NCI-H1694 treated with DMSO at 0.1 percent for 48 hours (cell line): ENCODE data around the gene ELF2.
A peak's percentile ranks its signal among the peaks of the same experiment; 100 is the strongest.
"Not testable (repeated sequence)": the region's sequence is repeated elsewhere in the genome, so short reads cannot be mapped to it uniquely, and the experiment has no call there.

ENCODE experiments used
- DNase-seq: peaks from one replicate; lab custom pipeline; 2025; lab: John Stamatoyannopoulos, UW

ELF2 gene

DNA sequence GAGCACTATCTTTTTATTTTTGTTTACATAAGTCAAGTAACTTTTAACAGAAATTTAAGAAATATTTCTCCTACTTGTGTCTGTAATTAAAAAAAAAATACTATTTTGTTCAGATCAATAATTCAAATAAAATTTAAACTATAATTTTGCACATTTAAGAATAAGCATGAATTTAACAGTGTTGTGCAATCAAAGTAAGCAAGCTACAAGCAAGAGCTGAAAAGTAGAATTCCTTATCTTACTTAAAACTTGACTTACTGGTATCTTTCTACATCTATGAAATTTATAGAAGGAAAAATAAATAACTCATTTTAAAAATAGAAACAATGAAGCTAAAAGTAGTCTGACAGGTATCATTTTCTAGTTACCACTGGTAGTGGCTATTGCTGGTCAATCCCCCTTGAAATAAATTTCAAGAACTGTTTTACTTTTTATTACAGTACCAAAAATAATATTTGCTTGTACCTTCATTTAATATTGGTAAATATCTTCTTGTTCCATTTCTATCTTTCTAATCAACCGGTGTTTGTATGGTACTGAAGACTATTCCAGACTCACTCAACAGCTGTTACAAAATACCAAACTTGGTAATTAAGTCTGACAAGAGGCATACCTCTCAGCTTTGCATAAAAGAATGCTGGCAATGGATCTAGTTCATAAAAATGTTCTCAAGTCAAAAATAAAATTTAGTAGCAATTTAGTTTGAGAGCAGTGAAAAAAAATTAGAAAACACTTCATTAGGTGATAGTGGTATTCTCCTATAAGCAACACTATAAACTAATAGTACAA, 99.3 kb downstream of the ELF2 start:
- DNase-seq = no peak

DNA sequence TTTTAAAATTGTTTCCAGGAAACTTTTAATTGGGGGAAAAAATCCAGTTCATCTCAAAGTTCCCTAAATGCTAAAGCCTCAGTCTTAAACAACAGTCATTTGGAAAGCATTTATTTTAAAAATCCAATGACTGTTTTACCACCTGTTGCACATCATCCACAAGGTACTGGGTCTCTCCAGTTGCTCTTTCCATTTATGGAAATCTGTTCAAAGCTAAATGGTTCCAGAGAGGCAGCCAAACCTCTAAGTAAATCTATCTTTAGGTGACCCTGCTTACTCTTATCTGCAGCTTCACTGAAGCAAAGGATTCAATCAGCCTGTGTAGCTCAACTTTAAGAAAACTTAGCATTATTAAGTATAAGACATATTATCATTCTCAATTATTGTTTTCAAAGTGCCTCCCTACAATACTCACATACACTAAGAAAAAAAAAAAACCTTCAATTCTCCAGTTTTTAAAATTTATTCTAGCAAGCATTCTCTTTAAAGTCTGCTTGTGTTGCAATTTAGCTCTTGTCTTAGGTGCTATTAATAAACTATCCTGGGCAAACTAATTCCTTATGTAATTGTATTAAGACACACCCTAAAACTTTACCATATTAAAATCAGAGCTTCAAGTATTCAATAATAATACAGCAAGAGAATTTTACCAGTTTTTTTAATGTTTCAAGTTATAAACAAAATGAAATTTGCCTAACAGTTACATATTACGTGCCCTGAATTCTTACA, 100.8 kb downstream of the ELF2 start:
- no peak for DNase-seq

DNA sequence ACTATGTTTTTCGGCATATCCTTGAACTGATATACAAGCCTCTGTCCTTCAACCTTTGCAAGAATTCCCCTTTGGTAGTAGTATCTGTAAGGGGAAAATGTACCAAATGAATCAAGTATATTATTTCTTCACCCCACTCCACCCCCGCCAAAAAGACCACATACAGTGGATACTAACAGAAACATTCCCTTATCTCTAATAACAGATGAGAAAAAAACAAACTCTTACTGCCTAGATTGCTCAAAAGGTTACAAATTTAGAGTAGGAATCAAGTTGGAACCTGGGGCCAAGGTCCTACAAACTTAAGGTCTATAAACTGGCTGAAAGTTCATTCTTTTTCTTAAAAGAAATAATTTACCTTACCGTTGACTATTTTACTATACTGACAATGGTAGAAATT, 116.4 kb downstream of the ELF2 start:
- DNase-seq = no peak

DNA sequence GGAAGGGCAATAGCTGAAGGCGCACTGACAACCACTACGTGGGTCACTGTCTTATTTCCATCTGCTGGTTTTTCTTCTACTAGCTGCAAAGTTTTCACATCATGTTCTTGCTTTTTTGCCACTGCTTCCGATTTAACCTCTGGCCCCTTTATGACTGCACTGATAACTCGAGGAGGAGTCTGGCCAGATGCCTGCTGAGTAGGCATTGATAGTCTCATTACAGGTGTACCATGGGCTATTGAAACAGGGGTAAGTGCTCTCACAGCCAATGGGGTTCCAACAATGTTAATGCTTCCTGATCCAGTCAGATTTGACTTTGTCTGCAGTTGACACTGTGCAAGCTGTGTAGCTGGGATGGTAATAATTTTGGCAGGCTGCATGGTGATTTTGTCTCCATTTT, 118.0 kb downstream of the ELF2 start:
- not testable (repeated sequence) for DNase-seq

DNA sequence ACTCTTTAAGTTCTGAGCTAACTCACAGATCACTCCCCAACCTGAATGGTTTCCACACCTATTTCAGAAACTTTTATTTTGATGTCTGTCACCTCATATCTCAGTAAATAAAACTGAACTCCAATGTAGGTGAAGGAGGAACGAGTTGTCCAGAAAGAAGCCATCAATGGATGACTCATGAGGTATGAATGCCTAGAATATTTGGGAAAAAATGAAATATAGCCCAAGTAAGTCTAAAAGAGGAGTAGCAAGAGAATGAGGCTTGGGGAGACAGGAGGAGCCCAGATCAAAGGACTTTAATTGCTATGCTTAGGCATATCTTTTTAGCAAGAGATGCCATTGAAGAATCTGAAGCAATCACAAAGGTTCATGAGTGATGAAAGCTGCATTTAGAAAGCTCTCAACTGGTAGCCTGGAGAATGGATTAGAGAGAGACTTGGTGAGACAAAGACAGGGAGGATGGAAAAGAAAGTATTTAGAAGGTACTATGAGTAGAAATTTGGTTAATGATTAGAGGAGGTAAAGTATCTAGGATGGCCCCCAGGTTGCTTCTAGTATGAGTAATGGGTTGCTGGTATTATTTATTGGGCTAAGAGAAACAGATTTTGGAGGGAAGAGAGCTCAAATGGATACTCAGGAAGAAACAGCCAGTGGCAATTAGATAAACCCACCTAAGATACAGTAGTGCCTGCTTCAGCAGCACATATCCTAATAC, 122.1 kb downstream of the ELF2 start:
- DNase-seq = no peak

DNA sequence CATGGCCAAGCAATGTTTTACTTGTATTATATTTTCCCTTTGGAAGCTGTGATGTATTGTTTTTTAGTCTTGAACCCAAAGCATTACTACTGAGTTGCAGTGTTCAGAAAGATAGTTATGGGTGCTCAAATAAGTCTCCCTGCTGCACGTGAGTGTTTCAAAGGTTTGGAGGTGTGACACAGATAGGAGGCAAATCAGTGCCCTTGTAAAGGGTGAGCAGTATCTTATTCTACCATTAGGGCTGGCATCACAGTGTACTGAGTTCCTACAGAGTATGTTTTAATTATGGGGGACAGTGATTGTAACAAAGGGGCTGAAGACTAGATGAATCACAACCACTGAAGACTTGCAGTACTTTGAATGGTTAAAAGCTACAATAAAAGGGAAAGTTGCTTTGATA, 123.1 kb downstream of the ELF2 start:
- DNase-seq = no peak

DNA sequence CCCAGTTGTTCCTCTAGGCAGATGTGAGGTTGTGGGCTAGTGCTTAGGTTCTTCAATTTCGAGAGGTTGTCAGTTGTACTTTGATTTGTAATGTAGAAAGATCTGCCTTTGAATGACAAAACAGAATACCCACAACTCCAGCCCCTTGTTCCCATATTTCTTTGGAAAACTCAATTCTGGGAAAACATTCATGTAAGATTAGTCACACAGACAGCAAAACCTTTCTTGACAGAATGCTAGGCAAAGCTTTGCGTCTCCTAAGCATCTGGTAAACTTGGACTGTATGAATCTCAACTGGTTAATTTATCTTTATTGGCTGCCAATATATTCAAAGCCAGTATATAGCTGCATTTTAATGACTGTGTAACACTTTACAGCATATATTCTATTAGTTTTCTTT, 126.6 kb downstream of the ELF2 start:
- DNase-seq = no peak

DNA sequence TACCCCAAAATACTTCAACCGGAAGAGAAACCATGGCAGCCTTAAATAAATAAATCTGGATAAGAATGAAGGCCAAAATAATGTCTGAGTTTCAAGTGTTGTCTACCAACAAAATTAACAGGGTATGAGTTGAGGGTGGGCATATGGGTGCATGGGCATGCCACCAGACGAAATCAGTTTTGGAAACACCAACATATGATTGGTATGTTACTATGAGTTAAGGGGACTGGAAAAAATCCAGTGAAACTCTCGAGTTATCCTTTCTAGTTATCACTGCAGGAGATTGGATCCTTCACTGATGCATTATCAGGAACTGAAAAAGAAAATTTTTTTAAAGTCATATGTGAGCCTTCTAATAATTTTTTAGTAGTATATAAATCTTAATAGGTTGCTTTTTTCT, 129.0 kb downstream of the ELF2 start:
- no peak for DNase-seq

DNA sequence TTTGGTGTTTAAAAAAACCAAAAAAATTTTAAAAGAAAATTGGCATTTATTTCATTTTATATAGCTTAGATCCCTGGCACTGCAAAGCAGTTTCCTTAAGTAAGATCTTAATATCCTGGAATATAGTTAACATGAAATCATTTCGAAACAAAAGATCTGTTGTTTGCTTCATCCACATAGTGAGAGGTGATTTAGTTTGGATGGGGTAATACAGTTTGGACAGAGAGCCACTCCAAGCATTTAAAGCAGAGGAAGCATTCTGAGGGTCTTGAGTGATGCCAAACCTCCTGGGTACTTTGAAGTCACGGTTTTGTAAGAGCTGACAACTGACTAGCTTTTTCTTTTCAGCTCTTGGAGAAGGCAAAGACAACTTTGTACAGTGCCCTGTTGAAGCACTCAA, 132.7 kb downstream of the ELF2 start:
- no peak for DNase-seq

DNA sequence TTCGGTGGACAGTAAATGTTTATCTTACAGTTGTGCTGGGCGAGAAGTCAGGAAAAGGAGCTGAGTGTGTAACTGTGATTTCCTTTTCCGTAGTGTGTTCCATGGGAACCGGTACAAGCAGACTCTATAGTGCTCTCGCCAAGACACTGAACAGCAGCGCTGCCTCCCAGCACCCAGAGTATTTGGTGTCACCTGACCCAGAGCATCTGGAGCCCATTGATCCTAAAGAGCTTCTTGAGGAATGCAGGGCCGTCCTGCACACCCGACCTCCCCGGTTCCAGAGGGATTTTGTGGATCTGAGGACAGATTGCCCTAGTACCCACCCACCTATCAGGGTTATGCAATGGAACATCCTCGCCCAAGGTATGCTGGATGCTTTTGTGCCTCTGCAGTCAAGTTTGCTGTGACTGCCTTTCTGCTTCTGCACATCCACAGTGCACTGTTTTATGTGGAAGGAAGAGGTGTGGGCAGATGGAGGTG, 134.0 kb downstream of the ELF2 start:
- DNase-seq = no peak

DNA sequence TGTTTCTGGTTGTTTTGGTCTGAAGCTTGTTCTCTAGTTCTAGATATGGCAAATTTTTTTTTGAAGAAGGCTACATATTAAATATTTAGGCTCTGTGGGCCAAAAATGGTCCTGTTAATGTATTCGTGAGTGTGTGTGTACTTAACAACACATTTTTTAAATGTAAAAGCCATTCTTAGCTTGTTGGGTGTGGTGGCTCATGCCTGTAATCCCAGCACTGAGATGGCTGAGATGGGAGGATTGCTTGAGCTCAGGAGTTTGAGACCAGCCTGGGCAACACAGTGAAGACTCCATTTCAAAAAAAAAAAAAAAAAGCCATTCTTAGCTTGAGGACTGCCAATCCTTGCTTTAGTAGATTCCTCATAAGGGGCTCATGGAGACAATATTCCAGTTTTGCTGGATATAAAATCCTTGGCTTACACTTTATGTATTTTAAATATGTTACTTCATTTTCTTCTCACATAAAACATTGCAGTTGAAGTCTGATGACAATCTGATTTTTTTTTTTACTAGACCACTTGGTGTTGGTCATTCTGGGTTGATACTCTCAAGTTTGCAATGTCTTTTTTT, 138.1 kb downstream of the ELF2 start:
- DNase-seq = no peak

DNA sequence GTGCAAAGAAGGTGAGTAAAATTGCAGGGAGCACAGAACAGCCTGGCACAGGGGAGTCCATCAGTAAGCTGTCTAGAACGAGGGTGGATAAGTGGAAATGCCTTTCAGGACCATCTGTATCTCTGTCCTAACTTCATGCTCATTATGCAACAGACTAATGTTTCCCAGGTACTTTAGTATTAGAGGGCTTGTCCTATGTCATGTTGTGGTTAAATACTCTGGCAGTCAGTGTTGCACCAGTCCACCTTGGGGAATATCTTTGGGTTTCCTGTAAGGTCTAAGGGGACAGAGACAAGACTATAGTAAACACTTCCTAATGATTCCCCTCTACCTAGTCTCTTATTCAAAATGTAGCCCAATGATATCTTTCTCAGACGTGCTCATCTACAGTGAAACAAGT, 140.1 kb downstream of the ELF2 start:
- no peak for DNase-seq

DNA sequence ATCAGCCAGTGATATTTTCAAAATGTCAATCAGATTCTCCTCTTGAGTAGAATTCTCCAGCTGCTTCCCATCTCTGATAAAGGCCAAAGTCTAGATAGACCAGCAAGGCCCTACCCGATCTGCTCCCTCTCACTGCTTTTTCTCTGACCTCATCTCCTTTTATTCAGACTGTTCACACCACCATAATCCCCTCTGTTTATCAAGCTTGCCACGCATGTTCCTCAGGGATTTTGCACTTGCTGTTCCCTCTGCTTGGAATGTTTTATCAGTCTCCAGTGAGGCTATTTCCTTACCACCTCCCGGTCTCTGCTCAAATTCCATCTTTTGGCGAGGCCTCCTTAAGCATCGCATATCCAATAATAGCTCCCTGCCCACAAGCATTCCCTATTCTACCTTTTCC, 141.4 kb downstream of the ELF2 start:
- DNase-seq = no peak

DNA sequence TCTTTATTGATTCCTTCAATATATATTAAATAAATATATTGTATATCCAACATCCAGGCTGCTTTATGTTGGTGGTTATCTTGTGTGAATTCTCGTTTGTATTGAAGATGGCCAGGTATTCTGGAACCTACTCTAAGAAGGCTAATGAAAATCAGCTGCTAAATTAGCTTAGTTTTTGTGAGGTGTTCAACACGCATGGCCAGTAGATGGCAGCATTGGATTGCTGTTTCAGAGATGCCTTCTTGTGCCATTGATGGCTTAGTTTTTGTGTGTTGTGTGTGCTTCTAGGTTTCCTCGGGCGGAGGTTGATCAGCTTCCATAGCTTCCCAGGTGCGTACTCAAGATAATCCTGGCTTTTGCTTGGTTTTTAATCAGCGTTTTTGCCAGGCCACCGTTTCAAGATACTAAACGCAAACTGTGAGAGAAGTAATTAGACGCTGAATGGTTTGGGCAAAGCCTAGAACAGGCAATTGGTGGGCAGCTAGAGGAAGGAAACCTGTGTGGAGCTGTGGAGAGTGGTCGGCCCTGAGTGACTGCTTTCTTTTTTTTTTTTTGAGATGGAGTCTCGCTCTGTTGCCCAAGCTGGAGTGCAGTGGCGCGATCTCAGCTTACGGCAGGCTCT, 146.3 kb downstream of the ELF2 start:
- peak; percentile 68 for DNase-seq

DNA sequence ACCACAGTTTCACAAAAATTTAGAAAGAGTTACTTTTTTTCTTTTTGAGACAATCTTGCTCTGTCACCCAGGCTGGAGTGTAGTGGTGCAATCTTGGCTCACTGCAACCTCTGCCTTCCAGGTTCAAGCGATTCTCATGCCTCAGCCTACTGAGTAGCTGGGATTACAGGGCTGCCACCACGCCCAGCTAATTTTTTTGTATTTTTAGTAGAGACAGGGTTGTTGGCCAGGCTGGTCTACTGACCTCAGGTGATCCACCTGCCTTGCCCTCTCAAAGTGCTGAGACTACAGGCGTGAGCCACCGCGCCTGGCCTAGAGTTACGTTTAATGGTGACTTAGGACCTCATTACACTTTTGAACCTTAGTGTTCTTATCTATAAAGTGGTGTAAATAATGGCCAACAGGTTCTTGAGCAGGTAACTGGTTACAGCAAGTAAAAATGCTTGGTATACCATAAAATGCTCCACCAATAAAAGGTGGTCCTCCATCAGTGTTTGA, 147.1 kb downstream of the ELF2 start:
- not testable (repeated sequence) for DNase-seq

DNA sequence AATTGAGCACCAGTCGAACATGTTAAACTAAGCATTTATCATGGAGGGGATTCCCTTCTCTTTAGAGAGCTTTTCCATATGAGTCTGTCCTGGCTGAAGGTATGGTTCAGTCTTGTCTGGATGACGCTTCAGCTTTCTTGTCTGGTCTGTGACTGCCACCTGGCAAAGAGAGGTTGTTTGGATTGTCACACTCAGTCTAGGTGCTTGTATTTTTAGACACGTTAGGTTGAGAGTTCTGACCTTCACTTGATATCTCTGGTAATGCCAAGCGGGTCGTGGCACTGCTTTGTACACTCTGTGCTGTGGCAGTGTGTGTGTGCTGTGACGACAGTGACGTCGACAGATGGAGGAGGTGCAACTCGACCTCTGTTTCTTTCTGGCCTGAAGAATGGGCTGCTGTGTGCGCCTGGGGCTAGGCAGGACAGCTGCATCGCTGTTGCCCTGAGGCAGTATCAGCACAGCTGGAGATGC, 148.8 kb downstream of the ELF2 start:
- DNase-seq = no peak

DNA sequence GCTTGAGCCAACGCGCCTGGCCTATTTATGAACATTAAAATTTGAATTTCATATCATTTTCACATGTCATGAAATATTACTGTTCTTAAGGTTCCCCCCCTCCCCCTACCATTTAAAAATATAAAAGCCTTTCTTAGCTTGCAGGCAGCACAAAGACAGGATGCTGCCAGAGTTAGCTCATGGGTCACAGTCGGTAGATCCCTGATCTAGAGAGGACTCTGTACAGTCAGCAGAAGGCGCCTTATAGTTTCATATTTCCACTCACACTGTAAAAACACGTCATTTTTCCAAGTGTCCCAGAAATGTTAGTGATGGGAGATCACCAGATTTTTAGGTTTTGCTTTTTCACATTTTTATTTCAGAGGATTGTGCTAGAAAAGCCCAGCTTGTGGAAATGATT, 149.2 kb downstream of the ELF2 start:
- no peak for DNase-seq

DNA sequence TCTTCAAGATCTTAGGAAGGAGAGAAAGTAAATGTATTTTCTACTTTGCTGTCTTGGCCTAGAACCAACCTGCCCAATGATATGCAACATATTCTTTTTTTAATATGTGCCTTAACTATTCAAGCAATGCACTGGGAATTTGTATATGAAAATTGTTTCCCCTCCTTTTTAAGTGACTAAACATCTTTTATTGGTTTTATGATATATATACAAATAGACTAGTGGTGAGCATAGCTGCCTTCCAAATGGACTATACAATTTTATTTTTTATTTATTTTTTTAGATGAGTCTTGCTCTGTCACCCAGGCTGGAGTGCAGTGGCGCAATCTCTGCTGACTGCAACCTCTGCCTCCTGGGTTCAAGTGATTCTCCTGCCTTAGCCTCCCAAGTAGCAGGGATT, 151.2 kb downstream of the ELF2 start:
- no peak for DNase-seq

DNA sequence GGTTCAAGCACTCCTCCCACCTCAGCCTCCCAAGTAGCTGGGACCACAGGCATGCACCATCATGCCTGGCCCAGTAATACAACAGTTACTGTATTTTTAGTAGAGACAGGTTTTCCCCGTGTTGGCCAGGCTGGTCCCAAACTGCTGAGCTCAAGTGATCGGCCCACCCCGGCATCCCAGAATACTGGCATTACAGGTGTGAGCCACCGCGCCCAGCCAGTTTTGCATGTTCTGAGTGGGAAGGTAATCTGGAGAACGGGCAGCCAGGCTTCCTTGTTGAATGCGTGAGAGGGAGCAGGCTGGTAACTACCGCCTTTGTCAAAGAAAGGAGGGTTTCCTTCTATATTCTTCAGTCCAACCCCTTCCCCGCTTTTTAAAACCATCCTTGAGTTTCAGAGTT, 152.3 kb downstream of the ELF2 start:
- DNase-seq = no peak

DNA sequence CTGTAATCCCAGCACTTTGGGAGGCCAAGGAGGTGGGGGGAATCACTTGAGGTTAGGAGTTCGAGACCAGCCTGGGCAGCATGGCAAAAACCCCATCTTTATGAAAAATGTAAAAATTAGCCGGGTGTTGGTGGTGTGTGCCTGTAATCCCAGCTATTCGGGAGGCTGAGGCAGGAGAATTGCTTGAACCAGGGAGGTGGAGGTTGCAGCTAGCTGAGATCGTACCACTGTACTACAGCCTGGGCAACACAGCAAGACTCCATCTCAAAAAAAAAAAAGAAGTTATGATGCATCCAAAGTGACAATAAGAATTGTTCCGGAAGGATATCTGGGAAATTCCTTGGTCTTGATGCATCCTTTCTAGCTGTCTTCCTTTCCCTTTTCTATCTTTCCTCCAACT, 154.2 kb downstream of the ELF2 start:
- no peak for DNase-seq

DNA sequence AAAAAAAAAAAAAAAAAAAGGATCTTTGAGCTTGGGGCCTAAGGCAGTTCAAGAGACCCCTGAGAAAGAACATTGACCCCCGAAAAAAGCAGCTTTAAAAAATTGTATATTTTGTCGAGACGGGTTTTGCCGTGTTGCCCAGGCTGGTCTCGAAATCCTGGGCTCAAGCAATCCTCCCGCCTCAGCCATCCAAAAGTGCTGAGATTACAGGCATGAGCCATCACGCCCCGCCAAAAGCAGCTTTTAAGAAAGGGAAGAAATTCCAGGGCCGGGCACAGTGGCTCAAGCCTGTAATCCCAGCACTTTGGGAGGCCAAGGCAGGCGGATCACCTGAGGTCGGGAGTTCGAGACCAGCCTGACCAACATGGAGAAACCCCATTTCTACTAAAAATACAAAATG, 155.9 kb downstream of the ELF2 start:
- not testable (repeated sequence) for DNase-seq

DNA sequence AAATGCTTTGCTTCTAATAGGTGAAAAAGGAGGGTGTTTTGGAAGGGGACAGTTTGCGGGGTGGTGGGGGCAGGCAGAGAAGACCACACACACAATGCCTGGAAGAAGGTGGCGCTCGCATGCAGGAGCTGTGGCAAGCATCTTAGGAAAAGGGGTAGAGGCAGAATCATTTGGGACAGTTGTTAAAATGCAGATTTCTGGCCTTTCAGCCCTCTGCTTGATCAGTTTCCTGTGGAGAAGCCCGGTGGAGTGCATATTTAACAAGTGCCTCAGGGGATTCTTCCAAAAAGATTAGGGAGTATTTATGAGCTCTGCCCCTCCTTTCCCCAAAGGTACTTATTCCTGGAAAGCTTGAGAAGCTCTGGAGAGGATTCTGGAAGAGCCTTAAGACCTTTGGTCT, 156.6 kb downstream of the ELF2 start:
- no peak for DNase-seq
